HG02623 (cell line): Measurements from ENCODE around the gene CRYBA4.
"Not testable (repeated sequence)": the region's sequence is repeated elsewhere in the genome, so short reads cannot be mapped to it uniquely, and the experiment has no call there.

Experiments used
- ATAC-seq: cut with Tn5 transposase; IDR thresholded peaks from one replicate; pipeline ENCODE4 v1.9.1; 2021; ENCODE audit warnings: moderate library complexity; ENCODE audit not compliant: unreplicated experiment

CRYBA4 gene

GRCh38 chr22:26593763-26594162 is 28.0 kb upstream of the CRYBA4 start:
- no peak for ATAC-seq

GRCh38 chr22:26597026-26597425 is 24.7 kb upstream of the CRYBA4 start:
- no peak for ATAC-seq

- ATAC-seq: no peak
These were observed 24.3 kb upstream of the CRYBA4 start for GRCh38 chr22:26597480-26597879.

- ATAC-seq: no peak
These were observed 22.3 kb upstream of the CRYBA4 start for GRCh38 chr22:26599505-26599904.

- no peak for ATAC-seq
These were observed 20.0 kb upstream of the CRYBA4 start for GRCh38 chr22:26601726-26602125.

GRCh38 chr22:26602127-26602526 is 19.6 kb upstream of the CRYBA4 start:
- ATAC-seq: no peak

- no peak for ATAC-seq
These were observed 17.4 kb upstream of the CRYBA4 start for GRCh38 chr22:26604368-26604767.

- no peak for ATAC-seq
These were observed 15.2 kb upstream of the CRYBA4 start for GRCh38 chr22:26606611-26607010.

GRCh38 chr22:26608129-26608528 is 13.6 kb upstream of the CRYBA4 start:
- no peak for ATAC-seq

GRCh38 chr22:26609287-26609686 is 12.5 kb upstream of the CRYBA4 start:
- no peak for ATAC-seq

GRCh38 chr22:26610072-26610958 is 11.4 kb upstream of the CRYBA4 start:
- peak; percentile 88 for ATAC-seq

GRCh38 chr22:26610996-26611395 is 10.8 kb upstream of the CRYBA4 start:
- ATAC-seq: no peak

GRCh38 chr22:26612652-26613051 is 9.1 kb upstream of the CRYBA4 start:
- ATAC-seq: no peak

GRCh38 chr22:26613753-26614152 is 8.0 kb upstream of the CRYBA4 start:
- not testable (repeated sequence) for ATAC-seq

- no peak for ATAC-seq
These were observed 7.4 kb upstream of the CRYBA4 start for GRCh38 chr22:26614322-26614721.

GRCh38 chr22:26615149-26615548 is 6.6 kb upstream of the CRYBA4 start:
- ATAC-seq: no peak

GRCh38 chr22:26615830-26616435 is 5.8 kb upstream of the CRYBA4 start:
- ATAC-seq: no peak

GRCh38 chr22:26616650-26617049 is 5.1 kb upstream of the CRYBA4 start:
- no peak for ATAC-seq

- ATAC-seq: no peak
These were observed 4.2 kb upstream of the CRYBA4 start, which contains the start of gene CRYBB1 for GRCh38 chr22:26617271-26618199. Gene CRYBB1, minus strand, starts transcription at chr22:26618027. Its CDS starts 1,708 bp downstream, at chr22:26616319.

- ATAC-seq: no peak
These were observed 3.3 kb upstream of the CRYBA4 start for GRCh38 chr22:26618455-26618854.

- no peak for ATAC-seq
These were observed 2.3 kb upstream of the CRYBA4 start for GRCh38 chr22:26619510-26619909.
